Smooth muscle cell (in vitro differentiated cells): ENCODE data around the gene FCN2. TPM values are rescaled to one million over a fixed set of nuclear protein-coding genes. Genes with fewer than 3 reads are reported as not detected.

Source experiments
- DNase-seq: peaks from one replicate; lab custom pipeline; 2025; ENCODE audit not compliant: unreplicated experiment; lab: John Stamatoyannopoulos, UW
- H2AFZ ChIP-seq: fragments of 200-600 bp; sonication (generic); 2 replicates; pipeline ENCODE4 v1.6.0; 2016; ENCODE audit warnings: antibody characterized with exemption, low read depth, mild to moderate bottlenecking
- H3F3A ChIP-seq: fragments of 200-600 bp; sonication (generic); 2 replicates; pipeline ENCODE4 v1.6.0; 2017; ENCODE audit warnings: antibody characterized with exemption, low read depth
- H3K27ac ChIP-seq: fragments of 200-600 bp; sonication (generic); 2 replicates; pipeline ENCODE4 v1.5.1; 2016; ENCODE audit warnings: low read depth, mild to moderate bottlenecking
- H3K27me3 ChIP-seq: fragments of 200-600 bp; sonication (generic); 2 replicates; pipeline ENCODE4 v1.6.1; 2016; ENCODE audit warnings: low read depth, mild to moderate bottlenecking
- H3K36me3 ChIP-seq: fragments of 200-600 bp; sonication (generic); 2 replicates; pipeline ENCODE4 v1.5.1; 2016; ENCODE audit warnings: low read depth
- H3K4me1 ChIP-seq: fragments of 200-600 bp; sonication (generic); 2 replicates; pipeline ENCODE4 v1.5.1; 2016; ENCODE audit warnings: low read depth
- H3K4me2 ChIP-seq: fragments of 200-600 bp; sonication (generic); 2 replicates; pipeline ENCODE4 v1.6.0; 2016; ENCODE audit warnings: mild to moderate bottlenecking
- H3K4me3 ChIP-seq: fragments of 200-600 bp; sonication (generic); 2 replicates; pipeline ENCODE4 v1.5.1; 2016; ENCODE audit warnings: mild to moderate bottlenecking
- H3K79me2 ChIP-seq: fragments of 200-600 bp; sonication (generic); 2 replicates; pipeline ENCODE4 v1.6.0; 2016; ENCODE audit warnings: low read depth, mild to moderate bottlenecking
- H3K9ac ChIP-seq: fragments of 200-600 bp; sonication (generic); 2 replicates; pipeline ENCODE4 v1.6.0; 2016; ENCODE audit warnings: low read depth
- H3K9me3 ChIP-seq: fragments of 200-600 bp; sonication (generic); replicated peaks from 2 replicates; pipeline ENCODE4 v1.5.1; 2016; ENCODE audit warnings: low read depth
- H4K20me1 ChIP-seq: fragments of 200-600 bp; sonication (generic); 2 replicates; pipeline ENCODE4 v1.6.0; 2016; ENCODE audit warnings: low read depth
- CTCF ChIP-seq: fragments of 200-600 bp; sonication (generic); IDR thresholded peaks from 2 replicates; pipeline ENCODE4 v1.5.1; 2017; ENCODE audit warnings: borderline replicate concordance, mild to moderate bottlenecking, antibody characterized with exemption; ENCODE audit not compliant: insufficient read depth, poor library complexity, severe bottlenecking
- WGBS: methylation state at CpG from one replicate; pipeline ENCODE4 v1.1.7; 2016; ENCODE audit warnings: low lambda C conversion rate; 5-methylcytosine and 5-hydroxymethylcytosine counted together
- polyA plus RNA-seq: library from polyadenylated mRNA; unstranded; fragments of >200 nt; fragmentation: Nextera tagmentation; extraction: Ambion mirVana; gene quantifications from 2 replicates; pipeline ENCODE4 v1.2.1, GENCODE V29; 2016
- total RNA-seq: library from RNA; depleted of rRNA; stranded (reverse); fragments of >200 nt; gene quantifications from 2 replicates; pipeline ENCODE4 v1.2.3, GENCODE V29; 2014

Gene FCN2
- total and polyA plus RNA-seq, 2 experiments from 2014 or later, result not detected

- no peaks in the 10 kb centered on the region for H3K9me3 ChIP-seq
- H3K4me3 ChIP-seq, result no peak overlapping the region
- H3K9ac ChIP-seq, result no peak overlapping the region
- no peaks in the 10 kb centered on the region for H4K20me1 ChIP-seq
- H3K79me2 ChIP-seq, result no peaks in the 10 kb centered on the region
- no peaks in the 10 kb centered on the region for H3K4me1 ChIP-seq
- TF ChIP-seq CTCF, result no peak
- H3K27me3 ChIP-seq, result no peaks in the 10 kb centered on the region
- no peak for DNase-seq
- 87% methylated on average over 24 of the region's 26 CpGs for WGBS
- H3K4me2 ChIP-seq, result no peak overlapping the region
- H3K27ac ChIP-seq, result no peak overlapping the region
- H2AFZ ChIP-seq, result no peak overlapping the region
- H3K36me3 ChIP-seq, result no peaks in the 10 kb centered on the region
- H3F3A ChIP-seq, result no peaks in the 10 kb centered on the region
Measured at GRCh38 chr9:134915046-134915985, 34.7 kb downstream of the FCN2 start.

GRCh38 chr9:134916161-134916665 is 35.6 kb downstream of the FCN2 start:
- Histone ChIP-seq H3K4me3 (no peak overlapping the region), H3K27ac (no peak overlapping the region), H3K79me2 (no peaks in the 10 kb centered on the region), H4K20me1 (no peaks in the 10 kb centered on the region), H3K36me3 (no peaks in the 10 kb centered on the region), H2AFZ (no peak overlapping the region), H3K4me2 (no peak overlapping the region), H3K9me3 (no peaks in the 10 kb centered on the region), H3F3A (no peaks in the 10 kb centered on the region), H3K27me3 (peaks cover 2% of the 10 kb centered on the region), H3K4me1 (no peaks in the 10 kb centered on the region), H3K9ac (no peak overlapping the region)
- TF ChIP-seq CTCF, result no peak
- WGBS, result 93% methylated on average over 8 of the region's 8 CpGs
- DNase-seq, result no peak

GRCh38 chr9:134917431-134918373 is 37.1 kb downstream of the FCN2 start, which contains the start of gene FCN1:
FCN1 (minus strand) TSS chr9:134917912; CDS start chr9:134917871, 41 bp downstream.
- no peaks in the 10 kb centered on the region for H3K4me1 ChIP-seq
- no peaks in the 10 kb centered on the region for H3F3A ChIP-seq
- H3K36me3 ChIP-seq, result no peaks in the 10 kb centered on the region
- H3K27me3 ChIP-seq, result peaks cover 4% of the 10 kb centered on the region
- H3K9me3 ChIP-seq, result no peaks in the 10 kb centered on the region
- no peaks in the 10 kb centered on the region for H3K79me2 ChIP-seq
- no peak within 1 kb of the TSS for H3K4me3 ChIP-seq
- DNase-seq, result no peak
- no peak within 1 kb of the TSS for H3K9ac ChIP-seq
- H4K20me1 ChIP-seq, result no peaks in the 10 kb centered on the region
- no peak within 1 kb of the TSS for H2AFZ ChIP-seq
- H3K27ac ChIP-seq, result no peak within 1 kb of the TSS
- no peak for TF ChIP-seq CTCF
- H3K4me2 ChIP-seq, result no peak within 1 kb of the TSS
- WGBS, result 85% methylated on average over 11 of the region's 11 CpGs
